Choroid plexus epithelial cell (primary cell): ENCODE results near the gene ZNF853.

ENCODE experiments used
- DNase-seq: peaks from one replicate; pipeline ENCODE4 v3.0.0-alpha.2; 2010; ENCODE audit warnings: low read depth
- H3K4me3 ChIP-seq: 2 replicates; pipeline ENCODE4 v1.5.1; 2011; ENCODE audit warnings: low read depth, mild to moderate bottlenecking, control low read depth, low read length, moderate library complexity
- TF ChIP-seq, protein P1 (sequence below): conservative IDR thresholded peaks from 2 replicates; pipeline ENCODE4 v1.5.1; 2011; ENCODE audit warnings: low read depth, mild to moderate bottlenecking, control low read depth, inconsistent platforms, low read length, moderate library complexity

ZNF853 gene

GRCh38 chr7:6643915-6644625, 28.7 kb downstream of the ZNF853 start:
- no peak overlapping the region for H3K4me3 ChIP-seq
- no peak for DNase-seq
- TF ChIP-seq, protein P1, sequence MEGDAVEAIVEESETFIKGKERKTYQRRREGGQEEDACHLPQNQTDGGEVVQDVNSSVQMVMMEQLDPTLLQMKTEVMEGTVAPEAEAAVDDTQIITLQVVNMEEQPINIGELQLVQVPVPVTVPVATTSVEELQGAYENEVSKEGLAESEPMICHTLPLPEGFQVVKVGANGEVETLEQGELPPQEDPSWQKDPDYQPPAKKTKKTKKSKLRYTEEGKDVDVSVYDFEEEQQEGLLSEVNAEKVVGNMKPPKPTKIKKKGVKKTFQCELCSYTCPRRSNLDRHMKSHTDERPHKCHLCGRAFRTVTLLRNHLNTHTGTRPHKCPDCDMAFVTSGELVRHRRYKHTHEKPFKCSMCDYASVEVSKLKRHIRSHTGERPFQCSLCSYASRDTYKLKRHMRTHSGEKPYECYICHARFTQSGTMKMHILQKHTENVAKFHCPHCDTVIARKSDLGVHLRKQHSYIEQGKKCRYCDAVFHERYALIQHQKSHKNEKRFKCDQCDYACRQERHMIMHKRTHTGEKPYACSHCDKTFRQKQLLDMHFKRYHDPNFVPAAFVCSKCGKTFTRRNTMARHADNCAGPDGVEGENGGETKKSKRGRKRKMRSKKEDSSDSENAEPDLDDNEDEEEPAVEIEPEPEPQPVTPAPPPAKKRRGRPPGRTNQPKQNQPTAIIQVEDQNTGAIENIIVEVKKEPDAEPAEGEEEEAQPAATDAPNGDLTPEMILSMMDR: no peak

DNA sequence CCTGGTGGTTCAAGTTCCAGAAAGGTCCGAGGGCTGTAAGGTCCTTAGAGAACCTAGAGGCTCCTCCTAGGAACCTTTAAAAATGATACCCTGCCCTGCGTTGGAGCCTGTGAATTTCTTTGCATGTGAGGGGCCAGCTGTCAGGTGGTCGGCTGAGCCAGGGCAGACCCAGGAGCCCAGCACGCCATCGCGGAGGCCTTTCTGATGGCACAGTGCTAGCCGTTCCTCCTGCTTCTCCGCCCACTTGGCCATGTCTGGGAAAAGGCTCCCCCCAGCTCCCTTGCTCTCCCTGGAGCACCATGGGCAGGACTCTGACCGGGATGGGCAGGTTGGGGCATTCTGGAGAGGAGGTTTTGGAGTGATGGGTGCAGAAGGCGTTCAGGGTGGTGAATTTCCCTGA, 29.3 kb downstream of the ZNF853 start:
- DNase-seq: no peak
- TF ChIP-seq, protein P1: no peak
- H3K4me3 ChIP-seq: no peak overlapping the region

DNA sequence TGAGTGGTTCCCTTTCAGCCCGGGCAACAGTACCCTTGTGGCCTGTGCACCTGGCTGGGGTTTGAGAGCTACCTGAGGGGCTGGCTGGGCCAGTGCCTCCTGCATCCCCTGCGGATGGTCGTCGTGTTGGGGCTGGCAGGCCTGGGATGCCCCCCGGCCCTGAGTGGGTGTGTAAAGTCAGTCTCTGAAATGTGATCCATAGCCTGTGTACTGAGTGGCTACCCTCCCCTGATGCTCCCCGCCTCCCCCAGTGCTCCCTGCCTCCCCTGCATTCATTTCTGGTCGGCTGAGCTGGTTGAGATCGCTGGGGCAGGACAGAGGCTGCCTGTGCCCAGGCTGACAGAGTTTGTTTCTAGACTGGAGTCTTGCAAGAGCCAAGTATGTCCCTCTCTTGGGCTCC, 31.1 kb downstream of the ZNF853 start:
- TF ChIP-seq, protein P1: no peak
- H3K4me3 ChIP-seq: no peak overlapping the region
- DNase-seq: no peak

GRCh38 chr7:6647080-6647479, 31.7 kb downstream of the ZNF853 start:
- no peak for DNase-seq
- no peak overlapping the region for H3K4me3 ChIP-seq
- TF ChIP-seq, protein P1: no peak

GRCh38 chr7:6647541-6647940, 32.1 kb downstream of the ZNF853 start:
- TF ChIP-seq, protein P1: no peak
- no peak for DNase-seq
- H3K4me3 ChIP-seq: no peak overlapping the region

DNA sequence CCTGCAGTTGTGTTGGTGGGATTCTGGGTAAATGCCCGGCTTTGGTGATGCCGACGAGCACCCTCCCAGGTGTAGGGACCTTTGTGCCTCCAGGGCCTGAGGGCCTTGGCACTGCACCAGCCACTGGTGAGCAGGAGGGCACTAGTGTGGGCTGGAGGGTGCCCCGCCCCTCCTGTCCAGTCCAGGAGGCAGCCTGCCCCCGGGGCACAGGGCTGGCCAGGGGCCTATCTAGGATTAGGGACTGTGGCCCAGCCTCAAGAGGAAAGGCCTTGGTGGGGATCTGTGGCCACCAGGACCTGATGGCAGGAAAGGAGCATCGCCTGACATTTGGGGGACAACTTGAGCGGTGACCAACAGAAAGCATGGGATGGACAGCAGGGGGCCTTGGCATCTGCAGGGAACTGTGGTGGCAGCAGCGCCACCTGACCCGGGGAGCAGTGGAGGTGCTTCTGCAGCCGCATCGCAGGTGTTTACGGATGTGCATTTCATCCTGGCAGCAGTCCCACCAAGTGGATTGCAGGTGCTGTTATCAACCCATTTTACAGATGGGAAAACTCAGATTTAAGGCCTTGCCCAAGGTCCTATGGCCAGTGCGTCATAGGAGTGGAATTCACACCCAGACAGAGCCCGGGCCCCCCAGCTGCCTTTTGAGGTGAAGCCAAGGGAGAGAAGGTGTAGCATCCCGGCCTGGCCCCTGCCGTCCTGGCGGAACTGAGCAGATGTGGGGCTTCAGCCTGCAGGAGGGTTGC, 32.8 kb downstream of the ZNF853 start:
- no peak overlapping the region for H3K4me3 ChIP-seq
- DNase-seq: no peak
- TF ChIP-seq, protein P1: no peak

GRCh38 chr7:6648815-6649104, 33.4 kb downstream of the ZNF853 start:
- DNase-seq: no peak
- H3K4me3 ChIP-seq: no peak overlapping the region
- TF ChIP-seq, protein P1: no peak
